ENCODE measurements around the gene OPN5.

DNA sequence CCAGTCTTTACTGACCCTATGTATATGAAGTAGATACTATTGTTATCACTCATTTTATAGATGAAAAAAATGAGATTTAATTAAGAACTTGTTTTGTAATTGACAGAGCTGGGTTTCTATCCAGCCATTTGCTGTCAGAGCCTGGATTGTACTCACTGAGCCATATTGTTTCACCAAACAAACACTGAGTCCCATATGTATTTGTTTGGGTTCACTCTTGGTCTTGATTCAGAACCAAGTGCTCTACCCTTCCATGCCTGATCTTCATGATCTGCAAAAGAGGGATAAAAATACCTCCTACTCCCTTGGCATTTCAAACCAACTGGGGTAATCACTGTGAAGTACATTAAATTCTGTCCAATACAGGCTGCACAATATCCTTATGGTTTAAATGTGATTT, 52.4 kb downstream of the OPN5 start:
- TF ChIP-seq, protein P1, sequence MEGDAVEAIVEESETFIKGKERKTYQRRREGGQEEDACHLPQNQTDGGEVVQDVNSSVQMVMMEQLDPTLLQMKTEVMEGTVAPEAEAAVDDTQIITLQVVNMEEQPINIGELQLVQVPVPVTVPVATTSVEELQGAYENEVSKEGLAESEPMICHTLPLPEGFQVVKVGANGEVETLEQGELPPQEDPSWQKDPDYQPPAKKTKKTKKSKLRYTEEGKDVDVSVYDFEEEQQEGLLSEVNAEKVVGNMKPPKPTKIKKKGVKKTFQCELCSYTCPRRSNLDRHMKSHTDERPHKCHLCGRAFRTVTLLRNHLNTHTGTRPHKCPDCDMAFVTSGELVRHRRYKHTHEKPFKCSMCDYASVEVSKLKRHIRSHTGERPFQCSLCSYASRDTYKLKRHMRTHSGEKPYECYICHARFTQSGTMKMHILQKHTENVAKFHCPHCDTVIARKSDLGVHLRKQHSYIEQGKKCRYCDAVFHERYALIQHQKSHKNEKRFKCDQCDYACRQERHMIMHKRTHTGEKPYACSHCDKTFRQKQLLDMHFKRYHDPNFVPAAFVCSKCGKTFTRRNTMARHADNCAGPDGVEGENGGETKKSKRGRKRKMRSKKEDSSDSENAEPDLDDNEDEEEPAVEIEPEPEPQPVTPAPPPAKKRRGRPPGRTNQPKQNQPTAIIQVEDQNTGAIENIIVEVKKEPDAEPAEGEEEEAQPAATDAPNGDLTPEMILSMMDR (IDR thresholded peaks at IDR 0.05): no peak
- no peak for TF ChIP-seq POLR2A (IDR thresholded peaks at IDR 0.05)
